Measurements from ENCODE around the gene NKG7. TPM values are rescaled to one million over a fixed set of nuclear protein-coding genes. Genes with fewer than 3 reads are reported as not detected.

Gene NKG7
- total and polyA plus RNA-seq, 2 of the 13 experiments (the other 11 are each of a cell fraction or from before 2014, with no cell fraction given) = 0.40 TPM; not detected in 1

GRCh38 chr19:51394050-51394836, 21.8 kb upstream of the NKG7 start (continued):
- 0 out of 2 replicates have a peak, but pooled peaks have one; percentile 48 for TF ChIP-seq PATZ1 (CRISPR knock-in tag; IDR thresholded peaks at IDR 0.05)
- TF ChIP-seq GATA4 (IDR thresholded peaks at IDR 0.05; ENCODE audit: borderline replicate concordance, low read depth) = no peak
- TF ChIP-seq, protein P1, sequence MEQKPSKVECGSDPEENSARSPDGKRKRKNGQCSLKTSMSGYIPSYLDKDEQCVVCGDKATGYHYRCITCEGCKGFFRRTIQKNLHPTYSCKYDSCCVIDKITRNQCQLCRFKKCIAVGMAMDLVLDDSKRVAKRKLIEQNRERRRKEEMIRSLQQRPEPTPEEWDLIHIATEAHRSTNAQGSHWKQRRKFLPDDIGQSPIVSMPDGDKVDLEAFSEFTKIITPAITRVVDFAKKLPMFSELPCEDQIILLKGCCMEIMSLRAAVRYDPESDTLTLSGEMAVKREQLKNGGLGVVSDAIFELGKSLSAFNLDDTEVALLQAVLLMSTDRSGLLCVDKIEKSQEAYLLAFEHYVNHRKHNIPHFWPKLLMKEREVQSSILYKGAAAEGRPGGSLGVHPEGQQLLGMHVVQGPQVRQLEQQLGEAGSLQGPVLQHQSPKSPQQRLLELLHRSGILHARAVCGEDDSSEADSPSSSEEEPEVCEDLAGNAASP (CRISPR knock-in tag; IDR thresholded peaks at IDR 0.05; ENCODE audit: borderline replicate concordance) = peak; percentile 7; the same call in 1 of the 2 replicates
- TF ChIP-seq NFE2 (CRISPR knock-in tag; IDR thresholded peaks at IDR 0.05) = no peak
- TF ChIP-seq HDAC2 (CRISPR knock-in tag; IDR thresholded peaks at IDR 0.05) = peak; percentile 69
- TF ChIP-seq MAFF (IDR thresholded peaks at IDR 0.05; ENCODE audit: low read depth, low read length) = no peak
- TF ChIP-seq, protein P2, sequence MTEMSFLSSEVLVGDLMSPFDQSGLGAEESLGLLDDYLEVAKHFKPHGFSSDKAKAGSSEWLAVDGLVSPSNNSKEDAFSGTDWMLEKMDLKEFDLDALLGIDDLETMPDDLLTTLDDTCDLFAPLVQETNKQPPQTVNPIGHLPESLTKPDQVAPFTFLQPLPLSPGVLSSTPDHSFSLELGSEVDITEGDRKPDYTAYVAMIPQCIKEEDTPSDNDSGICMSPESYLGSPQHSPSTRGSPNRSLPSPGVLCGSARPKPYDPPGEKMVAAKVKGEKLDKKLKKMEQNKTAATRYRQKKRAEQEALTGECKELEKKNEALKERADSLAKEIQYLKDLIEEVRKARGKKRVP (CRISPR knock-in tag; IDR thresholded peaks at IDR 0.05) = peak in 1 of 2 experiments; percentile 72; a peak in 2 of 4 replicates
- TF ChIP-seq NCOA2 (CRISPR knock-in tag; IDR thresholded peaks at IDR 0.05) = peak; percentile 13; the same call in 1 of the 2 replicates
- TF ChIP-seq PRDM15 (CRISPR knock-in tag; IDR thresholded peaks at IDR 0.05) = 0 out of 2 replicates have a peak, but pooled peaks have one; percentile 19
- peak; percentile 16; the same call in 1 of the 2 replicates for TF ChIP-seq ZNF232 (CRISPR knock-in tag; IDR thresholded peaks at IDR 0.05; ENCODE audit: borderline replicate concordance)
- peak; percentile 76 for TF ChIP-seq SALL1 (CRISPR knock-in tag; IDR thresholded peaks at IDR 0.05)
- TF ChIP-seq, protein P3, sequence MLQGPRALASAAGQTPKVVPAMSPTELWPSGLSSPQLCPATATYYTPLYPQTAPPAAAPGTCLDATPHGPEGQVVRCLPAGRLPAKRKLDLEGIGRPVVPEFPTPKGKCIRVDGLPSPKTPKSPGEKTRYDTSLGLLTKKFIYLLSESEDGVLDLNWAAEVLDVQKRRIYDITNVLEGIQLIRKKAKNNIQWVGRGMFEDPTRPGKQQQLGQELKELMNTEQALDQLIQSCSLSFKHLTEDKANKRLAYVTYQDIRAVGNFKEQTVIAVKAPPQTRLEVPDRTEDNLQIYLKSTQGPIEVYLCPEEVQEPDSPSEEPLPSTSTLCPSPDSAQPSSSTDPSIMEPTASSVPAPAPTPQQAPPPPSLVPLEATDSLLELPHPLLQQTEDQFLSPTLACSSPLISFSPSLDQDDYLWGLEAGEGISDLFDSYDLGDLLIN (CRISPR knock-in tag; IDR thresholded peaks at IDR 0.05; ENCODE audit: borderline replicate concordance) = peak; percentile 88; the same call in 1 of the 2 replicates
- peak; percentile 92 for TF ChIP-seq ZNF687 (CRISPR knock-in tag; IDR thresholded peaks at IDR 0.05)

Data from HepG2 (cell line).